ENCODE results near the gene MEX3B. TPM values are rescaled to one million over a fixed set of nuclear protein-coding genes. Genes with fewer than 3 reads are reported as not detected.
"Not testable (repeated sequence)": the region's sequence is repeated elsewhere in the genome, so short reads cannot be mapped to it uniquely, and the experiment has no call there.

MEX3B gene
- total RNA-seq, 1 donor from 2014 or later = 0.31 TPM

- DNase-seq (no peak), ATAC-seq (ENCODE audit: low read depth) (no peak)
- peaks cover 1% of the 10 kb centered on the region for H3K27me3 Mint-ChIP-seq
- no peak for TF ChIP-seq CTCF (IDR thresholded peaks at IDR 0.05)
- H3K4me3 Mint-ChIP-seq = no peak overlapping the region
- H3K9me3 Mint-ChIP-seq = peaks cover 4% of the 10 kb centered on the region
- POLR2A ChIA-PET = no interaction called here
- CTCF ChIA-PET = interaction anchor here (0.8 kb wide), 1 partner anchor 153 kb away, joined by 3 read pairs; no protein-coding TSS in a partner anchor
- no peaks in the 10 kb centered on the region for H3K36me3 Mint-ChIP-seq (ENCODE audit: low read depth)
- no peak overlapping the region for H3K27ac Mint-ChIP-seq
- H3K4me1 Mint-ChIP-seq = no peaks in the 10 kb centered on the region
- intact Hi-C loops (cut with micrococcal nuclease) = no loop called here
Observed at GRCh38 chr15:82005239-82005638, 40.6 kb downstream of the MEX3B start.

DNA sequence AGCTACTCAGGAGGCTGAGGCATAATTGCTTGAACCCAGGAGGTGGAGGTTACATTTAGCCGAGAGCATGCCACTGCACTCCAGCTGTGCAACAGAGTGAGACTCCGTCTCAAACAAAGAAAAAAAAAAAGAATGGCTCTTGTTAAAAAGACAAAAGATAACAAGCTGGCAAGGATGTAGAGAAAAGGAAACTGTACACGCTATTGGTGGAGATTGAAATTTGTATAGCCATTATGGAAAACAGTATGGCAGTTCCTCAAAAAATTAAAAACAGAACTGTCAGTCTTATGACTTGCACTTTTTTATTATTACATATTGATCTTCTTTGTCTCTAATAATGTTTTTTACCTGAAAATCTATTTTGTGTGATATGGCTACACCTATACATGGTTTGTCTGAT lies 41.9 kb downstream of the MEX3B start:
- ChIA-PET CTCF (no interaction called here), POLR2A (no interaction called here)
- Mint-ChIP-seq H3K4me3 (no peak overlapping the region), H3K36me3 (ENCODE audit: low read depth) (no peaks in the 10 kb centered on the region), H3K27me3 (no peaks in the 10 kb centered on the region), H3K9me3 (peaks cover 4% of the 10 kb centered on the region), H3K27ac (no peak overlapping the region), H3K4me1 (no peaks in the 10 kb centered on the region)
- TF ChIP-seq CTCF (IDR thresholded peaks at IDR 0.05) = no peak
- DNase-seq (no peak), ATAC-seq (ENCODE audit: low read depth) (no peak)
- intact Hi-C loops (cut with micrococcal nuclease) = no loop called here

DNA sequence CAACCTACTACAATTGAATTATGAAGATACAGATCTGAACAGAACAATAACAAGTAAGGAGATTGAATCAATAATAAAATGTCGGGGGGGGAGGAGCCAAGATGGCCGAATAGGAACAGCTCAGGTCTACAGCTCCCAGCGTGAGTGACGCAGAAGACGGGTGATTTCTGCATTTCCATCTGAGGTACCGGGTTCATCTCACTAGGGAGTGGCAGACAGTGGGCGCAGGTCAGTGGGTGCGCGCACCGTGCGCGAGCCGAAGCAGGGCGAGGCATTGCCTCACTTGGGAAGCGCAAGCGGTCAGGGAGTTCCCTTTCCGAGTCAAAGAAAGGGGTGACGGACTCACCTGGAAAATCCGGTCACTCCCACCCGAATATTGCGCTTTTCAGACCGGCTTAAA lies 50.7 kb downstream of the MEX3B start:
- intact Hi-C loops (cut with micrococcal nuclease); POLR2A ChIA-PET; H3K27ac Mint-ChIP-seq; CTCF ChIA-PET; H3K27me3 Mint-ChIP-seq; H3K4me3 Mint-ChIP-seq; DNase-seq; H3K36me3 Mint-ChIP-seq (ENCODE audit: low read depth); ATAC-seq (ENCODE audit: low read depth); H3K4me1 Mint-ChIP-seq: not testable (repeated sequence)
- H3K9me3 Mint-ChIP-seq = peaks cover 21% of the 10 kb centered on the region

- DNase-seq (no peak), ATAC-seq (ENCODE audit: low read depth) (no peak)
- no peak overlapping the region for H3K4me3 Mint-ChIP-seq
- no peaks in the 10 kb centered on the region for H3K36me3 Mint-ChIP-seq (ENCODE audit: low read depth)
- no peak for TF ChIP-seq CTCF (IDR thresholded peaks at IDR 0.05)
- ChIA-PET POLR2A (no interaction called here), CTCF (no interaction called here)
- H3K4me1 Mint-ChIP-seq = no peaks in the 10 kb centered on the region
- H3K27ac Mint-ChIP-seq = no peak overlapping the region
- peaks cover 21% of the 10 kb centered on the region for H3K9me3 Mint-ChIP-seq
- peaks cover 5% of the 10 kb centered on the region for H3K27me3 Mint-ChIP-seq
- intact Hi-C loops (cut with micrococcal nuclease) = no loop called here
Observed at GRCh38 chr15:81992523-81992922, 53.3 kb downstream of the MEX3B start.

Other genes with a start within 250 kb of the MEX3B start
- gene EFL1, start 216.7 kb upstream of the MEX3B start, total RNA-seq = 18.1 and 19.0 TPM in 2 replicates
- gene SAXO2, start 216.8 kb upstream of the MEX3B start, total RNA-seq = 15.2 and 24.9 TPM in 2 replicates

Data from activated B cell treated with CpG ODN at 0.5 μM for 24 hours (primary cell).